Kidney epithelial cell (primary cell): ENCODE data around the gene ISG20. TPM values are rescaled to one million over a fixed set of nuclear protein-coding genes. Genes with fewer than 3 reads are reported as not detected.

ENCODE experiments used
- DNase-seq: peaks from one replicate; pipeline ENCODE4 v3.0.0-alpha.2; 2010; ENCODE audit warnings: low read depth
- H3K27me3 ChIP-seq: 2 replicates; pipeline ENCODE4 v1.6.0; 2011; ENCODE audit warnings: low read length; ENCODE audit not compliant: control insufficient read depth, insufficient read depth
- H3K36me3 ChIP-seq: 2 replicates; pipeline ENCODE4 v1.5.1; 2011; ENCODE audit warnings: low read length; ENCODE audit not compliant: control insufficient read depth, insufficient read depth
- H3K4me3 ChIP-seq: 2 replicates; pipeline ENCODE4 v1.5.1; 2011; ENCODE audit warnings: low read depth, mild to moderate bottlenecking, control low read depth, low read length
- total RNA-seq: library from RNA; depleted of rRNA; stranded (reverse); fragments of >200 nt; gene quantifications from 2 replicates; pipeline ENCODE4 v1.2.3, GENCODE V29; 2015
- TF ChIP-seq, protein P1 (sequence below): IDR thresholded peaks from 2 replicates; pipeline ENCODE4 v1.5.1; 2011; ENCODE audit warnings: mild to moderate bottlenecking, moderate library complexity, low read length, control low read depth, inconsistent platforms; ENCODE audit not compliant: insufficient read depth, poor library complexity, severe bottlenecking

Gene ISG20
- total RNA-seq, 1 donor from 2014 or later: 22.3 TPM

GRCh38 chr15:88621789-88622604 lies 16.8 kb upstream of the ISG20 start:
- TF ChIP-seq, protein P1, sequence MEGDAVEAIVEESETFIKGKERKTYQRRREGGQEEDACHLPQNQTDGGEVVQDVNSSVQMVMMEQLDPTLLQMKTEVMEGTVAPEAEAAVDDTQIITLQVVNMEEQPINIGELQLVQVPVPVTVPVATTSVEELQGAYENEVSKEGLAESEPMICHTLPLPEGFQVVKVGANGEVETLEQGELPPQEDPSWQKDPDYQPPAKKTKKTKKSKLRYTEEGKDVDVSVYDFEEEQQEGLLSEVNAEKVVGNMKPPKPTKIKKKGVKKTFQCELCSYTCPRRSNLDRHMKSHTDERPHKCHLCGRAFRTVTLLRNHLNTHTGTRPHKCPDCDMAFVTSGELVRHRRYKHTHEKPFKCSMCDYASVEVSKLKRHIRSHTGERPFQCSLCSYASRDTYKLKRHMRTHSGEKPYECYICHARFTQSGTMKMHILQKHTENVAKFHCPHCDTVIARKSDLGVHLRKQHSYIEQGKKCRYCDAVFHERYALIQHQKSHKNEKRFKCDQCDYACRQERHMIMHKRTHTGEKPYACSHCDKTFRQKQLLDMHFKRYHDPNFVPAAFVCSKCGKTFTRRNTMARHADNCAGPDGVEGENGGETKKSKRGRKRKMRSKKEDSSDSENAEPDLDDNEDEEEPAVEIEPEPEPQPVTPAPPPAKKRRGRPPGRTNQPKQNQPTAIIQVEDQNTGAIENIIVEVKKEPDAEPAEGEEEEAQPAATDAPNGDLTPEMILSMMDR: no peak
- Histone ChIP-seq H3K36me3 (peaks cover 2% of the 10 kb centered on the region), H3K4me3 (peak overlapping the region; percentile 79), H3K27me3 (no peaks in the 10 kb centered on the region)
- DNase-seq: no peak

DNA sequence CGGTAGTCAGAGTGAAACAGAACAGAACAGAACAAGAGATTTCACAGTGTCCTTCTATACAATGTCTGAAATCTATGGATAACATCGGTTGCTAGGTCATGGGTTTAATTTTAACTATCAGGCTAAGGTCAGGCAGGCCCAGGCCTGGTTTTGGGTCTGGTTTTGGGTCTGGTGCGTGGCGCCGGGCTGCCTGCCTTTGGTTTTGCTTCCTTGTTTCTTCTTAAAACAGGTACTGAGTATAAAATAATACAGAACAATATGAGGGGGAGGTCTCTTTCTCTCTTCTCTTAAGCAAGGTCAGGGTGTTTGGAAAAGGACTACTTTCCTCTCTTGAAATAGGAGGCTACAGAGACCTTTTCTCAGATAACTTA lies 16.2 kb upstream of the ISG20 start:
- TF ChIP-seq, protein P1: no peak
- no peak for DNase-seq

DNA sequence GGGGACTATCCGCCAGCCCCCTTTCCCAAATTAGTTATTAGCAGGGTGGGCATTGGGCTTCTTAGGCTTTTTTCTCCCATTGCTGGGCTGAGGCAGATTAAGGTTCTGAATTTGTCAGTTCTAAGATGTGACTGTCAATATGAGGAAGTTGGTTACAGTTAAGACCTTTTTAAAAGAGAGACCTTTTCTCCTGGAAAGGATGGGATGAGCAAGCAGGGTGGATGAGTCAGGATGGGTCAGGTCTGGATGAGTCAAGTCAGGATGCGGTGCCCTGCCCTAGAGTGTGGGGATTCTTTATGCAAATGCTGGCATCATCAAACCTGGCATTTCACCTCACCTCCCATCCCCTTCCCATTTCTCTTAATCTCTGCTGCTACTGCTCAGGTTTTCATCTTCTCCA lies 15.8 kb upstream of the ISG20 start:
- H3K4me3 ChIP-seq: peak overlapping the region; percentile 79
- DNase-seq: peak; percentile 69

More for the DNA sequence above, 16.2 kb upstream of the ISG20 start:
- no peaks in the 10 kb centered on the region for H3K27me3 ChIP-seq
- peaks cover 2% of the 10 kb centered on the region for H3K36me3 ChIP-seq
- H3K4me3 ChIP-seq: peak overlapping the region; percentile 79

GRCh38 chr15:88623632-88624031 lies 15.2 kb upstream of the ISG20 start:
- H3K36me3 ChIP-seq: peaks cover 8% of the 10 kb centered on the region
- no peaks in the 10 kb centered on the region for H3K27me3 ChIP-seq
- TF ChIP-seq, protein P1: no peak
- DNase-seq: no peak
- no peak overlapping the region for H3K4me3 ChIP-seq

More for the DNA sequence above, 15.8 kb upstream of the ISG20 start:
- H3K36me3 ChIP-seq: peaks cover 4% of the 10 kb centered on the region
- no peaks in the 10 kb centered on the region for H3K27me3 ChIP-seq
- TF ChIP-seq, protein P1: no peak

DNA sequence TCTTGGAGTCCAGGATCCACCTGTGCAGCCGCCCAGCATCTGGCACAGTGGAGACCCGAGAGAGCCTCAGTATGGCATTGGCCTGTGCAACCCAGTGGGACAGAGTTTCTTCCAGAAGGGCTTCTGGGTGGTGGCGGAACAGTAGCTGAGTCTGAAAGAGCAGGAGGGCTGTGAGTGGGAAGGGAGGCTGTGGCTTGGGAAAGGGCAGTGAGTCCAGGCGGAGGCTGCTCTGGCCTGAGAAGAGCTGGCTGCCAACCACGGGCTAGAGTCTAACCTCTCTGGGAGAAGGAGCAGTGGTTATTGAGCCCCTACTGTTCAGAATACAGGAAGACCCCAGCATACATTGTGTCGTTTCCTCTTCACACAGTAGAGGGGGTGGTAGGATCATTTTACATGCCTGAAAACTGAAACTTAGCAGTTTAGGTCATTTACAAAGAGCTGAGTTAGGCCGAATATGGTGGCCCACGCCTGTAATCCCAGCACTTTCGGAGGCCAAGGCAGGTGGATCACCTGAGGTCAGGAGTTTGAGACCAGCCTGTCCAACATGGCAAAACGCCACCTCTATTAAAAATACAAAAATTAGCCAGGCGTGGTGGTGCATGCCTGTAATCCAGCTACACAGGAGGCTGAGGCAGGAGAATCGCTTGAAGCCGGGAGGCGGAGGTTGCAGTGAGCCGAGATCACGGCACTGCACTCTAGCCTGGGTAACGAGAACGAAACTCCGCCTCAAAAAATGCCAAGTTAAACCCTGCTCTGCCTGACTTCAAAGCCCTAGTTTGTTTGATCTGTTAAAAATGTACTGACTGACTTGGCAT lies 14.5 kb upstream of the ISG20 start:
- no peak for DNase-seq
- no peak overlapping the region for H3K4me3 ChIP-seq
- TF ChIP-seq, protein P1: peak; percentile 29
- H3K36me3 ChIP-seq: peaks cover 8% of the 10 kb centered on the region
- no peaks in the 10 kb centered on the region for H3K27me3 ChIP-seq
